Cardiac muscle cell (in vitro differentiated cells and primary cell): Measurements from ENCODE around the gene CORO6. TPM values are rescaled to one million over a fixed set of nuclear protein-coding genes. Genes with fewer than 3 reads are reported as not detected.

Source experiments
- DNase-seq, 2 donors: peaks; one replicate each; pipeline versions ENCODE4 v3.0.0 to v3.0.0-alpha.2; 2010 to 2017; ENCODE audit warnings: low read depth in 1 of 2, low spot score in 1 of 2
- H3K27ac ChIP-seq: fragments of 200-600 bp; sonication (generic); 2 replicates; pipeline ENCODE4 v1.5.1; 2016
- H3K27me3 ChIP-seq: fragments of 200-600 bp; sonication (generic); 2 replicates; pipeline ENCODE4 v1.6.0; 2016; ENCODE audit warnings: control low read depth
- H3K36me3 ChIP-seq: fragments of 200-600 bp; sonication (generic); 2 replicates; pipeline ENCODE4 v1.5.1; 2016; ENCODE audit warnings: control low read depth
- H3K4me1 ChIP-seq: fragments of 200-600 bp; sonication (generic); 2 replicates; pipeline ENCODE4 v1.8.1; 2017; ENCODE audit warnings: low read depth, mild to moderate bottlenecking, mixed run types
- H3K4me3 ChIP-seq: fragments of 200-600 bp; sonication (generic); 2 replicates; pipeline ENCODE4 v1.5.1; 2016; ENCODE audit warnings: mild to moderate bottlenecking
- H3K9me3 ChIP-seq: fragments of 200-600 bp; sonication (generic); 2 replicates; pipeline ENCODE4 v1.5.1; 2017; ENCODE audit warnings: low read depth, mild to moderate bottlenecking, control low read depth
- CTCF ChIP-seq: IDR thresholded peaks from 2 replicates; pipeline ENCODE4 v1.5.1; 2012; ENCODE audit warnings: low read depth, mild to moderate bottlenecking, low read length
- polyA plus RNA-seq: library from polyadenylated mRNA; unstranded; fragments of >200 nt; fragmentation: Nextera tagmentation; extraction: Ambion mirVana; gene quantifications from 2 replicates; pipeline ENCODE4 v1.2.1, GENCODE V29; 2016
- total RNA-seq: library from RNA; depleted of rRNA; stranded (reverse); fragments of >200 nt; gene quantifications from 2 replicates; pipeline ENCODE4 v1.2.3, GENCODE V29; 2016

The CORO6 gene
- total and polyA plus RNA-seq, 2 experiments from 2014 or later = 163 to 243 TPM

GRCh38 chr17:29573558-29573869, 49.2 kb downstream of the CORO6 start:
- H3K4me3 ChIP-seq = no peak overlapping the region
- no peak for TF ChIP-seq CTCF
- no peaks in the 10 kb centered on the region for H3K27me3 ChIP-seq
- no peak overlapping the region for H3K27ac ChIP-seq
- no peak for DNase-seq
- peaks cover 10% of the 10 kb centered on the region for H3K36me3 ChIP-seq
- H3K4me1 ChIP-seq = peaks cover 14% of the 10 kb centered on the region
- H3K9me3 ChIP-seq = no peaks in the 10 kb centered on the region

GRCh38 chr17:29572691-29573557, 49.8 kb downstream of the CORO6 start:
- Histone ChIP-seq H3K27me3 (no peaks in the 10 kb centered on the region), H3K9me3 (no peaks in the 10 kb centered on the region), H3K27ac (no peak overlapping the region), H3K36me3 (peaks cover 10% of the 10 kb centered on the region), H3K4me3 (no peak overlapping the region), H3K4me1 (peaks cover 14% of the 10 kb centered on the region)
- TF ChIP-seq CTCF = peak; percentile 71
- peak; percentile 80 to 82 for DNase-seq

- no peak for DNase-seq
- peaks cover 10% of the 10 kb centered on the region for H3K36me3 ChIP-seq
- TF ChIP-seq CTCF = no peak
- H3K4me3 ChIP-seq = no peak overlapping the region
- H3K27me3 ChIP-seq = no peaks in the 10 kb centered on the region
- H3K9me3 ChIP-seq = no peaks in the 10 kb centered on the region
- H3K27ac ChIP-seq = no peak overlapping the region
- H3K4me1 ChIP-seq = peaks cover 14% of the 10 kb centered on the region
Measured at GRCh38 chr17:29571883-29572681, 50.6 kb downstream of the CORO6 start.

- no peak for TF ChIP-seq CTCF
- Histone ChIP-seq H3K27me3 (peaks cover 2% of the 10 kb centered on the region), H3K36me3 (peaks cover 8% of the 10 kb centered on the region), H3K9me3 (no peaks in the 10 kb centered on the region), H3K4me3 (no peak overlapping the region), H3K4me1 (peaks cover 14% of the 10 kb centered on the region), H3K27ac (no peak overlapping the region)
- DNase-seq = no peak
Measured at GRCh38 chr17:29571486-29571882, 51.2 kb downstream of the CORO6 start.

GRCh38 chr17:29570521-29570920, 52.2 kb downstream of the CORO6 start:
- Histone ChIP-seq H3K36me3 (peaks cover 4% of the 10 kb centered on the region), H3K4me3 (no peak overlapping the region), H3K4me1 (peaks cover 14% of the 10 kb centered on the region), H3K9me3 (no peaks in the 10 kb centered on the region), H3K27me3 (peaks cover 11% of the 10 kb centered on the region), H3K27ac (no peak overlapping the region)
- no peak for TF ChIP-seq CTCF
- no peak for DNase-seq
